ENCODE data around the gene RABGAP1L. TPM values are rescaled to one million over a fixed set of nuclear protein-coding genes. Genes with fewer than 3 reads are reported as not detected.

Gene RABGAP1L
- total and polyA plus RNA-seq, 10 of the 15 experiments (the other 5 are each of a cell fraction or from before 2014, with no cell fraction given) = 5.8 to 194 (median 113) TPM

DNA sequence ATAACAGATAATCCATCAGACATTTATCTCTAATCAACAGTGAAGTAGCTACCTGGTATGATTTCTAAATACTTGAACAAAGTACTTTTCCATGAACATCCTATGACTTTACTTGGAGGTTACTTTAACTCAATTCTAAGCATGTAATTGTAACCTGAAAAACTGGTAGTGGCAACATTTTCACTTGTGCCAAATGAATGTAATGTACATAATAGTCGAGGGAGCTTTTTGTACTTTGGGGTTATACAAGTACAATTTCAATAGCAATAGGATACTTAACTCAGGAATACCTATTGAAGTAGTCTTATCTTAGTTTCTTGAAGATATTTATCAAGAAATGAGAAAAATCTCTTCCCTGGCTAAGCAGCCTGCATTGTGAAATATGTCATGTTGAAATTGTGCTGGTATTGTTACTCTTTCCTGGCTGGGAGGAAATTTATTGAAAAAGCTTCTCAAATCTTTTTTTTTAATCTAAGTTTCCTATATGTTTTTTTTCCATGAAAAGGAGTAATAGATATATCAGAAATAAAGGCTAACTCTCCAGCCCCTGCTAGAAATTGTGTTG lies 806.8 kb downstream of the RABGAP1L start:
- Histone ChIP-seq H3K79me2 (ENCODE audit: control insufficient read depth, insufficient read depth, low read length) (no peaks in the 10 kb centered on the region), H3K4me1 (ENCODE audit: control insufficient read depth, insufficient read depth, low read length) (peaks cover 34% of the 10 kb centered on the region), H3K4me3 (no peak overlapping the region), H3K9me3 (replicated peaks; ENCODE audit: control insufficient read depth, insufficient read depth, low read length) (no peaks in the 10 kb centered on the region), H2AFZ (ENCODE audit: control insufficient read depth, low read depth, low read length) (no peak overlapping the region), H3K27me3 (replicated peaks in 1 of 2; ENCODE audit: control insufficient read depth in 2 of 2, insufficient read depth in 2 of 2, low read length in 1 of 2) (no peaks in the 10 kb centered on the region), H4K20me1 (ENCODE audit: control insufficient read depth, insufficient read depth) (no peaks in the 10 kb centered on the region), H3K36me3 (ENCODE audit: control insufficient read depth in 2 of 2, insufficient read depth in 2 of 2, low read length in 1 of 2) (0 out of 4 replicates have a peak, but pooled peaks cover 0 to 2% of the 10 kb centered on the region in 2 experiments), H3K27ac (ENCODE audit: control insufficient read depth, insufficient read depth) (no peak overlapping the region), H3K9ac (ENCODE audit: control insufficient read depth, insufficient read depth, low read length) (no peak overlapping the region), H3K4me2 (ENCODE audit: control insufficient read depth, insufficient read depth) (no peak overlapping the region)
- 96% methylated on average over 1 of the region's 1 CpG for WGBS (ENCODE audit: insufficient coverage, insufficient replicate concordance, low lambda C conversion rate, missing lambda C conversion rate)
- no TSS peak for BruUV-seq (replicated peaks)
- POLR2A ChIA-PET = interaction anchor here (0.6 to 7.2 kb wide), 15 partner anchors 8 to 1242 kb away, joined by 3 to 74 read pairs (median 4); partner anchors contain the start of genes CACYBP and MRPS14
- in situ Hi-C loops (cut with MboI) (no loop called here), intact Hi-C loops (cut with micrococcal nuclease; ENCODE audit: unreplicated experiment) (loop anchor here (5.0 kb wide), 1 partner anchor 179 kb away; no protein-coding TSS in a partner anchor)
- FAIRE-seq = no peak
- no peak for TF ChIP-seq IRF4 (IDR thresholded peaks at IDR 0.05; ENCODE audit: low read depth, low read length)
- TF ChIP-seq, protein P1, sequence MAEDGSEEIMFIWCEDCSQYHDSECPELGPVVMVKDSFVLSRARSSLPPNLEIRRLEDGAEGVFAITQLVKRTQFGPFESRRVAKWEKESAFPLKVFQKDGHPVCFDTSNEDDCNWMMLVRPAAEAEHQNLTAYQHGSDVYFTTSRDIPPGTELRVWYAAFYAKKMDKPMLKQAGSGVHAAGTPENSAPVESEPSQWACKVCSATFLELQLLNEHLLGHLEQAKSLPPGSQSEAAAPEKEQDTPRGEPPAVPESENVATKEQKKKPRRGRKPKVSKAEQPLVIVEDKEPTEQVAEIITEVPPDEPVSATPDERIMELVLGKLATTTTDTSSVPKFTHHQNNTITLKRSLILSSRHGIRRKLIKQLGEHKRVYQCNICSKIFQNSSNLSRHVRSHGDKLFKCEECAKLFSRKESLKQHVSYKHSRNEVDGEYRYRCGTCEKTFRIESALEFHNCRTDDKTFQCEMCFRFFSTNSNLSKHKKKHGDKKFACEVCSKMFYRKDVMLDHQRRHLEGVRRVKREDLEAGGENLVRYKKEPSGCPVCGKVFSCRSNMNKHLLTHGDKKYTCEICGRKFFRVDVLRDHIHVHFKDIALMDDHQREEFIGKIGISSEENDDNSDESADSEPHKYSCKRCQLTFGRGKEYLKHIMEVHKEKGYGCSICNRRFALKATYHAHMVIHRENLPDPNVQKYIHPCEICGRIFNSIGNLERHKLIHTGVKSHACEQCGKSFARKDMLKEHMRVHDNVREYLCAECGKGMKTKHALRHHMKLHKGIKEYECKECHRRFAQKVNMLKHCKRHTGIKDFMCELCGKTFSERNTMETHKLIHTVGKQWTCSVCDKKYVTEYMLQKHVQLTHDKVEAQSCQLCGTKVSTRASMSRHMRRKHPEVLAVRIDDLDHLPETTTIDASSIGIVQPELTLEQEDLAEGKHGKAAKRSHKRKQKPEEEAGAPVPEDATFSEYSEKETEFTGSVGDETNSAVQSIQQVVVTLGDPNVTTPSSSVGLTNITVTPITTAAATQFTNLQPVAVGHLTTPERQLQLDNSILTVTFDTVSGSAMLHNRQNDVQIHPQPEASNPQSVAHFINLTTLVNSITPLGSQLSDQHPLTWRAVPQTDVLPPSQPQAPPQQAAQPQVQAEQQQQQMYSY (CRISPR knock-in tag; IDR thresholded peaks at IDR 0.05) = no peak
- TF ChIP-seq CEBPB (IDR thresholded peaks at IDR 0.05; ENCODE audit: borderline replicate concordance in 1 of 2, low read depth in 2 of 2, low read length in 2 of 2) = no peak
- TF ChIP-seq GABPA (IDR thresholded peaks at IDR 0.05; ENCODE audit: low read depth) = no peak
- TF ChIP-seq MYB (IDR thresholded peaks at IDR 0.05; ENCODE audit: borderline replicate concordance, low read depth, low read length) = no peak
- no peak for TF ChIP-seq BMI1 (IDR thresholded peaks at IDR 0.05; ENCODE audit: borderline replicate concordance)
- no peak for TF ChIP-seq STAT3 (IDR thresholded peaks at IDR 0.05; ENCODE audit: low read depth, low read length)
- SMC1A ChIA-PET (ENCODE audit: uncharacterized antibody, unreplicated experiment) = interaction anchor here (0.6 to 7.4 kb wide), 20 partner anchors 9 to 198 kb away, joined by 3 to 81 read pairs (median 7); partner anchors contain the start of gene CACYBP
- RAD21 ChIA-PET (ENCODE audit: unreplicated experiment) = interaction anchor here (0.8 to 4.1 kb wide), 14 partner anchors 9 to 223 kb away, joined by 3 to 59 read pairs (median 6); partner anchors contain the start of genes CACYBP and MRPS14
- no peak for ATAC-seq
- no peak for DNase-seq (ENCODE audit: low read depth, low spot score)
- CTCF ChIA-PET = interaction anchor here (0.6 to 1.5 kb wide), 12 partner anchors 9 to 196 kb away, joined by 3 to 6 read pairs (median 3); no protein-coding TSS in a partner anchor

All from GM12878 (cell line).